ENCODE measurements around the gene FAM13A.

The FAM13A gene

DNA sequence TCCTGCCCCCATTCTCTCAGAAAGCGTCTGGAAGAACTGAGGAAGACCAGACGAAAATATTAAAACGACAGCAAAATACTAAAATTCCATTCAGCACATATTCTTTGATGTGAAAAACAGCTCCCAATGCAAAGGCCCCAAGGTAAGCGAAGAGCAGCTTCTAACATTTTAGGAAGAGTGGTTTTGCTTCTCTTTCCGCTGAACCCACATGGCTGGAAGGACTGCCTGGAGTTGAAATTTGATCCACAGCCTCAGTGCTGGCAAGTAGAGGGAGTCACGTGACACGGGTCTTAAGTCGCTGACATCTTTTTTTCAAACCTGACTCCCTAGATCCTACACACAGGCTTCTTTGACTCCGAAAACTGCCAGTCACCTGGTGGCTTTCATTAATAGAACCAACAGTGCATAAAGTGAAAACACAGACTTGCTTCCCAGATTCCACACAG, at the start of gene FAM13A:
TSS of gene FAM13A (minus strand) at position 233 of the 446 bp plus-strand sequence. CDS start at position 12, 221 bp downstream.
- no peaks in the 10 kb centered on the region for H3K36me3 ChIP-seq (ENCODE audit: control insufficient read depth, insufficient read depth, low read length)
- WGBS (ENCODE audit: insufficient coverage, insufficient read length) = no CpG with 5 or more reads among the region's 9 CpGs
- peak within 1 kb of the TSS; percentile 50; the same call in 1 of the 2 replicates for H3K4me3 ChIP-seq (ENCODE audit: low read length)
- peak; percentile 83 for DNase-seq (ENCODE audit: low read depth, low spot score)
- no peaks in the 10 kb centered on the region for H3K27me3 ChIP-seq (ENCODE audit: control insufficient read depth, insufficient read depth, low read length)
- H3K27ac ChIP-seq (ENCODE audit: low read length) = no peak within 1 kb of the TSS
- no peaks in the 10 kb centered on the region for H3K9me3 ChIP-seq (ENCODE audit: control insufficient read depth, insufficient read depth, low read length)
- peaks cover 2% of the 10 kb centered on the region; the same call in 1 of the 2 replicates for H3K4me1 ChIP-seq (ENCODE audit: control insufficient read depth, insufficient read depth, low read length)

- WGBS (ENCODE audit: insufficient coverage, insufficient read length) = no CpG with 5 or more reads among the region's 6 CpGs
- DNase-seq (ENCODE audit: low read depth, low spot score) = no peak
- Histone ChIP-seq H3K27ac (ENCODE audit: low read length) (no peak overlapping the region), H3K9me3 (ENCODE audit: control insufficient read depth, insufficient read depth, low read length) (no peaks in the 10 kb centered on the region), H3K27me3 (ENCODE audit: control insufficient read depth, insufficient read depth, low read length) (peaks cover 7% of the 10 kb centered on the region; the same call in 1 of the 2 replicates), H3K4me1 (ENCODE audit: control insufficient read depth, insufficient read depth, low read length) (peaks cover 2% of the 10 kb centered on the region; the same call in 1 of the 2 replicates), H3K4me3 (ENCODE audit: low read length) (no peak overlapping the region), H3K36me3 (ENCODE audit: control insufficient read depth, insufficient read depth, low read length) (no peaks in the 10 kb centered on the region)
Measured at GRCh38 chr4:89105726-89106125, 48.7 kb upstream of the FAM13A start.

DNA sequence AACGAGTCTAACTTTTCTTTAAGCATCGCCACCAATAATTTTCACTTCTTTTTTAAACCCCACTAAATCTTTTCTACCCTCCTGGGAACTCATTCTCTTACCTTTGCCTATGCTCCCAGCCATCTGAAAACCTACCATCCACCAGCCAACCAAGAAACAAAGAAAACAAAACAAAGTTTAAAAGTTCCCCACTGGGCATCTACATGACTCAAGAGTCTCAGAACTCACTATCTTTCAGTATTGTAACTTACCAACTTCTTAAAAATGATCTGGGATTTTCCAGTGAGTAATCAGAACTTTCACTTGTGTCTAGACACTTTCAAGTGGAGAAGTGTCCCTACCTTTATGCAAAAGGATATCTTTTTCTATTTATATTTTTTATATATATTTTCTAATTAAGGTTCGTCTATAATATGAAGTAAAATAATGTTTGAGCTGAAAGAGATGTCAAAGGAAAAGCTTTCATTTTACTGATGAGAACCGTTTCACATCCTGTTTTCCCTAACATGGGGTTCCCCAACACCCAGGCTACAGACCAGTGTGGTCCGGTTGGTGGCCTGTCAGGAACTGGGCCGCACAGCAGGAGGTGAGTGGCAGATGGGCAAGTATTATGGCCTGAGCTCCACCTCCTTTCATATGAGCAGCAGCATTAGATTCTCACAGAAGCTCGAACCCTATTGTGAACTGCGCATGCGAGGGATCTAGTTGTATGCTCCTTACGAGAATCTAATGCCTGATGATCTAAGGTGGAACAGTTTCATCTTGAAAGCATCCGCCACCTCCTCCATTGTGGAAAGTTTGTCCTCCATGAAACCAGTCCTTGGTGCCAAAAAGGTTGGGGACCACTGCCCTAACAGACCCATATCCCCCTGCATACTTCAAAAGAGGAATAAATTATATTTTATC, 44.5 kb upstream of the FAM13A start:
- Histone ChIP-seq H3K36me3 (ENCODE audit: control insufficient read depth, insufficient read depth, low read length) (no peaks in the 10 kb centered on the region), H3K27me3 (ENCODE audit: control insufficient read depth, insufficient read depth, low read length) (no peaks in the 10 kb centered on the region), H3K4me1 (ENCODE audit: control insufficient read depth, insufficient read depth, low read length) (no peaks in the 10 kb centered on the region), H3K27ac (ENCODE audit: low read length) (no peak overlapping the region), H3K9me3 (ENCODE audit: control insufficient read depth, insufficient read depth, low read length) (no peaks in the 10 kb centered on the region), H3K4me3 (ENCODE audit: low read length) (no peak overlapping the region)
- DNase-seq (ENCODE audit: low read depth, low spot score) = no peak
- WGBS (ENCODE audit: insufficient coverage, insufficient read length) = 100% methylated on average over 2 of the region's 11 CpGs

GRCh38 chr4:89100853-89101252, 43.9 kb upstream of the FAM13A start:
- Histone ChIP-seq H3K36me3 (ENCODE audit: control insufficient read depth, insufficient read depth, low read length) (no peaks in the 10 kb centered on the region), H3K4me3 (ENCODE audit: low read length) (no peak overlapping the region), H3K27ac (ENCODE audit: low read length) (no peak overlapping the region), H3K9me3 (ENCODE audit: control insufficient read depth, insufficient read depth, low read length) (no peaks in the 10 kb centered on the region), H3K4me1 (ENCODE audit: control insufficient read depth, insufficient read depth, low read length) (no peaks in the 10 kb centered on the region), H3K27me3 (ENCODE audit: control insufficient read depth, insufficient read depth, low read length) (no peaks in the 10 kb centered on the region)
- DNase-seq (ENCODE audit: low read depth, low spot score) = no peak
- no CpG with 5 or more reads among the region's 3 CpGs for WGBS (ENCODE audit: insufficient coverage, insufficient read length)

DNA sequence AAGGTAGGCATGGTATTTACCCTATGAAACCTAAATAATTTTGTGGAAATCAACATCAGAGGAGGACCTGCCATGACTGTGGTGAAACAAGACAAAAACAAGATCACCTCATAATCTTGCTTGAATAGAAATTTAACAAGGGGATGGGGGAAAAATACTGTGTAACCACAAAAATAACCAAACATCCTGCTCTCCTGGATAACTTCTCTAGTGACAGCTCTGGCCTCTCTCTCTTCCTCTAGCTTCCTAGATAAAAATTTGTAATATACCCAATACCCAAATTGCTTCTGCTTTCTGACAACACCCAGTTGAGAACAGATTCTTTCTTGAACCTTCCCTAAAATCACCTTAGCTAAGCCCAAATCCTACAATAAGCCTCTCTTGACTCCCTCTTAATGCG, 42.5 kb upstream of the FAM13A start:
- Histone ChIP-seq H3K27me3 (ENCODE audit: control insufficient read depth, insufficient read depth, low read length) (no peaks in the 10 kb centered on the region), H3K9me3 (ENCODE audit: control insufficient read depth, insufficient read depth, low read length) (no peaks in the 10 kb centered on the region), H3K4me1 (ENCODE audit: control insufficient read depth, insufficient read depth, low read length) (no peaks in the 10 kb centered on the region), H3K36me3 (ENCODE audit: control insufficient read depth, insufficient read depth, low read length) (no peaks in the 10 kb centered on the region), H3K4me3 (ENCODE audit: low read length) (no peak overlapping the region), H3K27ac (ENCODE audit: low read length) (no peak overlapping the region)
- no CpG with 5 or more reads among the region's 1 CpG for WGBS (ENCODE audit: insufficient coverage, insufficient read length)
- no peak for DNase-seq (ENCODE audit: low read depth, low spot score)

DNA sequence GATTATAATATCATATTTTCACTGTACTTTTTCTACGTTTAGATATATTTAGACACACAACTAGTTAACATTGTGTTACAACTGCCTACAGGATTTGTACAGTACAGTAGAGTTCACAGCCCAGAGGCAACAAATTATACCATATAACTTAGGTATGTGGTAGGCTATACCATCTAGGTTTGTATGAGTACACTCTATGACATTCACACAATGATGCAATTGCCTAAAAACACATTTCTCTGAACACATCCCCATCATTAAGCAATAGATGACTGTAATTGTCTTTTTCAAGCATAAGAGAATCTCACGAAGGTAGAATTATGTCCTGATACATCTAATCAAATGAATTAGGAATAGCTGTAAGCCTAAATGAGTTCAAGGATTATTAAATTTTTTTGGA, 42.0 kb upstream of the FAM13A start:
- Histone ChIP-seq H3K4me3 (ENCODE audit: low read length) (no peak overlapping the region), H3K36me3 (ENCODE audit: control insufficient read depth, insufficient read depth, low read length) (no peaks in the 10 kb centered on the region), H3K27me3 (ENCODE audit: control insufficient read depth, insufficient read depth, low read length) (no peaks in the 10 kb centered on the region), H3K9me3 (ENCODE audit: control insufficient read depth, insufficient read depth, low read length) (no peaks in the 10 kb centered on the region), H3K27ac (ENCODE audit: low read length) (no peak overlapping the region), H3K4me1 (ENCODE audit: control insufficient read depth, insufficient read depth, low read length) (no peaks in the 10 kb centered on the region)
- no CpG with 5 or more reads among the region's 2 CpGs for WGBS (ENCODE audit: insufficient coverage, insufficient read length)
- DNase-seq (ENCODE audit: low read depth, low spot score) = no peak

GRCh38 chr4:89078300-89078699, 21.3 kb upstream of the FAM13A start:
- Histone ChIP-seq H3K27ac (ENCODE audit: low read length) (no peak overlapping the region), H3K9me3 (ENCODE audit: control insufficient read depth, insufficient read depth, low read length) (no peaks in the 10 kb centered on the region), H3K4me1 (ENCODE audit: control insufficient read depth, insufficient read depth, low read length) (no peaks in the 10 kb centered on the region), H3K4me3 (ENCODE audit: low read length) (no peak overlapping the region), H3K27me3 (ENCODE audit: control insufficient read depth, insufficient read depth, low read length) (no peaks in the 10 kb centered on the region), H3K36me3 (ENCODE audit: control insufficient read depth, insufficient read depth, low read length) (no peaks in the 10 kb centered on the region)
- no CpG with 5 or more reads among the region's 1 CpG for WGBS (ENCODE audit: insufficient coverage, insufficient read length)
- no peak for DNase-seq (ENCODE audit: low read depth, low spot score)

DNA sequence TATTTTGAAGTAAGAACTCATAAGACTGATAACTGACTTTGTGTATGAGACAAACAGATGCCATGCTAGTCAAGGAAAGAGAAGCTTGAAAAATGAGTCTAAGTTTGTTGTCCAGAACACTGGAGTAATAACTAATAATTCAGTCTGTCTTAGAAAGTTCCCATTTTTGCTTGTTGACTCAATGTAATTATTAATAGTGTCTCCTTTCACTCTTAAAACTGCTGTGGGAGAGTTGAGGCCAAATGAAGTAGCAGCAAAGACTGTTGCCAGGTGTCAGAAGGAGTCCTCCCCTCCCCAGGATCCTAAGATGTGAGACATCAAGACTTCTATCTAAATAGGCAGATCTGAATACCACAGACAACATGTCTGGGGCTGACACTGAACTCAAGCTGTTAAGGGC, 20.8 kb upstream of the FAM13A start:
- Histone ChIP-seq H3K36me3 (ENCODE audit: control insufficient read depth, insufficient read depth, low read length) (no peaks in the 10 kb centered on the region), H3K9me3 (ENCODE audit: control insufficient read depth, insufficient read depth, low read length) (no peaks in the 10 kb centered on the region), H3K4me1 (ENCODE audit: control insufficient read depth, insufficient read depth, low read length) (no peaks in the 10 kb centered on the region), H3K4me3 (ENCODE audit: low read length) (no peak overlapping the region), H3K27ac (ENCODE audit: low read length) (no peak overlapping the region), H3K27me3 (ENCODE audit: control insufficient read depth, insufficient read depth, low read length) (no peaks in the 10 kb centered on the region)
- DNase-seq (ENCODE audit: low read depth, low spot score) = no peak

- no peaks in the 10 kb centered on the region for H3K27me3 ChIP-seq (ENCODE audit: control insufficient read depth, insufficient read depth, low read length)
- WGBS (ENCODE audit: insufficient coverage, insufficient read length) = no CpG with 5 or more reads among the region's 1 CpG
- no peak for DNase-seq (ENCODE audit: low read depth, low spot score)
Measured at GRCh38 chr4:89072921-89073320, 15.9 kb upstream of the FAM13A start.

GRCh38 chr4:89071311-89071710, 14.3 kb upstream of the FAM13A start:
- H3K27ac ChIP-seq (ENCODE audit: low read length) = no peak overlapping the region
- WGBS (ENCODE audit: insufficient coverage, insufficient read length) = no CpG with 5 or more reads among the region's 3 CpGs
- H3K4me3 ChIP-seq (ENCODE audit: low read length) = no peak overlapping the region
- H3K36me3 ChIP-seq (ENCODE audit: control insufficient read depth, insufficient read depth, low read length) = no peaks in the 10 kb centered on the region
- H3K4me1 ChIP-seq (ENCODE audit: control insufficient read depth, insufficient read depth, low read length) = no peaks in the 10 kb centered on the region
- DNase-seq (ENCODE audit: low read depth, low spot score) = no peak
- no peaks in the 10 kb centered on the region for H3K27me3 ChIP-seq (ENCODE audit: control insufficient read depth, insufficient read depth, low read length)
- H3K9me3 ChIP-seq (ENCODE audit: control insufficient read depth, insufficient read depth, low read length) = no peaks in the 10 kb centered on the region

More at GRCh38 chr4:89072921-89073320, 15.9 kb upstream of the FAM13A start:
- Histone ChIP-seq H3K4me1 (ENCODE audit: control insufficient read depth, insufficient read depth, low read length) (no peaks in the 10 kb centered on the region), H3K27ac (ENCODE audit: low read length) (no peak overlapping the region), H3K36me3 (ENCODE audit: control insufficient read depth, insufficient read depth, low read length) (no peaks in the 10 kb centered on the region), H3K9me3 (ENCODE audit: control insufficient read depth, insufficient read depth, low read length) (no peaks in the 10 kb centered on the region), H3K4me3 (ENCODE audit: low read length) (no peak overlapping the region)

- H3K4me1 ChIP-seq (ENCODE audit: control insufficient read depth, insufficient read depth, low read length) = no peaks in the 10 kb centered on the region
- no CpG with 5 or more reads among the region's 2 CpGs for WGBS (ENCODE audit: insufficient coverage, insufficient read length)
- DNase-seq (ENCODE audit: low read depth, low spot score) = no peak
- no peaks in the 10 kb centered on the region for H3K27me3 ChIP-seq (ENCODE audit: control insufficient read depth, insufficient read depth, low read length)
- H3K36me3 ChIP-seq (ENCODE audit: control insufficient read depth, insufficient read depth, low read length) = no peaks in the 10 kb centered on the region
- H3K4me3 ChIP-seq (ENCODE audit: low read length) = no peak overlapping the region
- H3K9me3 ChIP-seq (ENCODE audit: control insufficient read depth, insufficient read depth, low read length) = no peaks in the 10 kb centered on the region
- H3K27ac ChIP-seq (ENCODE audit: low read length) = no peak overlapping the region
Measured at GRCh38 chr4:89070041-89070440, 13.1 kb upstream of the FAM13A start.
